ENCODE data around the gene C3AR1.
"Not testable (repeated sequence)": the region's sequence is repeated elsewhere in the genome, so short reads cannot be mapped to it uniquely, and the experiment has no call there.

C3AR1 gene

GRCh38 chr12:8065991-8066594, at the start of gene C3AR1:
C3AR1 (minus strand) TSS chr12:8066359; CDS start chr12:8060185, 6,174 bp downstream.
- DNase-seq = peak; percentile 73

GRCh38 chr12:8113117-8113516, 47.0 kb upstream of the C3AR1 start:
- DNase-seq = not testable (repeated sequence)

GRCh38 chr12:8108808-8109398, 42.7 kb upstream of the C3AR1 start:
- DNase-seq = peak; percentile 69

GRCh38 chr12:8099235-8099634, 33.1 kb upstream of the C3AR1 start:
- no peak for DNase-seq

- no peak for DNase-seq
Observed at GRCh38 chr12:8096281-8096915, 30.2 kb upstream of the C3AR1 start.

- no peak for DNase-seq
Observed at GRCh38 chr12:8093291-8093690, 27.1 kb upstream of the C3AR1 start.

- DNase-seq = no peak
Observed at GRCh38 chr12:8089716-8090115, 23.6 kb upstream of the C3AR1 start.

GRCh38 chr12:8089277-8089676, 23.1 kb upstream of the C3AR1 start:
- DNase-seq = not testable (repeated sequence)

- DNase-seq = no peak
Observed at GRCh38 chr12:8088574-8088973, 22.4 kb upstream of the C3AR1 start.

- DNase-seq = no peak
Observed at GRCh38 chr12:8087666-8088065, 21.5 kb upstream of the C3AR1 start.

- not testable (repeated sequence) for DNase-seq
Observed at GRCh38 chr12:8084351-8084750, 18.2 kb upstream of the C3AR1 start.

GRCh38 chr12:8082808-8083100, 16.6 kb upstream of the C3AR1 start:
- no peak for DNase-seq

GRCh38 chr12:8081251-8081920, 15.2 kb upstream of the C3AR1 start:
- peak; percentile 8 for DNase-seq

GRCh38 chr12:8080120-8080519, 14.0 kb upstream of the C3AR1 start:
- no peak for DNase-seq

GRCh38 chr12:8078916-8079315, 12.8 kb upstream of the C3AR1 start:
- DNase-seq = no peak

- peak; percentile 68 for DNase-seq
Observed at GRCh38 chr12:8078398-8078797, 12.2 kb upstream of the C3AR1 start.

GRCh38 chr12:8077207-8077606, 11.0 kb upstream of the C3AR1 start:
- DNase-seq = peak; percentile 78

- DNase-seq = no peak
Observed at GRCh38 chr12:8076366-8076765, 10.2 kb upstream of the C3AR1 start.

- DNase-seq = no peak
Observed at GRCh38 chr12:8075935-8076334, 9.8 kb upstream of the C3AR1 start.

GRCh38 chr12:8071820-8072219, 5.7 kb upstream of the C3AR1 start:
- DNase-seq = not testable (repeated sequence)

- no peak for DNase-seq
Observed at GRCh38 chr12:8069582-8069981, 3.4 kb upstream of the C3AR1 start.

GRCh38 chr12:8064131-8064530, 2.0 kb downstream of the C3AR1 start:
- no peak for DNase-seq

GRCh38 chr12:8058506-8058905, 7.7 kb downstream of the C3AR1 start:
- no peak for DNase-seq

- no peak for DNase-seq
Observed at GRCh38 chr12:8057839-8058238, 8.3 kb downstream of the C3AR1 start.
